K562 (cell line): ENCODE results near the gene FAAP100. TPM values are rescaled to one million over a fixed set of nuclear protein-coding genes. Genes with fewer than 3 reads are reported as not detected.

ENCODE experiments used
- ATAC-seq: fragments of 200-7000 bp; cut with Tn5 transposase; 3 replicates; pipeline ENCODE4 v1.9.1; 2020; ENCODE audit warnings: moderate library complexity
- BruUV-seq: library from RNA; stranded (reverse); fragments of 400-500 nt; replicated peaks from 2 replicates; lab custom pipeline; 2021; lab: Mats Ljungman, UMichigan
- CTCF ChIA-PET: fragments of 300-600 bp; formaldehyde crosslinking; extraction: SDS; loops from one replicate; lab custom pipeline; 2021; ENCODE audit warnings: low intra/inter-chr PET ratio; lab: Yijun Ruan, JAX
- POLR2A ChIA-PET: fragments of 300-600, 350-650 bp; sonication (Branson Sonifier 250); formaldehyde crosslinking; extraction: SDS; loops from one replicate; lab custom pipeline; 2021; ENCODE audit warnings: antibody characterized with exemption, inconsistent platforms; lab: Yijun Ruan, JAX
- DNase-seq, 4 experiments: peaks; one replicate each; pipeline versions ENCODE4 v3.0.0 to v3.0.0-alpha.2; 2011 to 2018; ENCODE audit warnings: low spot score in 3 of 4, mixed read lengths in 3 of 4; ENCODE audit errors: extremely low read depth in 1 of 4
- FAIRE-seq: peaks from 2 replicates; lab custom pipeline; 2011; peaks lifted over from hg19 to GRCh38; lab: Jason Lieb, UNC
- H2AFZ ChIP-seq: 2 replicates; pipeline ENCODE4 v1.6.0; 2011; ENCODE audit warnings: low read depth, low read length, control low read depth, inconsistent platforms
- H3K27ac ChIP-seq: fragments of 200-600 bp; 3 replicates; pipeline ENCODE4 v1.8.0; 2011; ENCODE audit warnings: low read depth, mild to moderate bottlenecking, control low read depth, inconsistent platforms, low read length, moderate library complexity, mixed read lengths; ENCODE audit errors: extremely low read depth
- H3K27me3 ChIP-seq, 2 experiments: fragments of 300-600 bp in 1 of 2; 2 replicates in 1 of 2; 3 replicates in 1 of 2; pipeline versions ENCODE4 v1.6.0 to v1.8.0; 2011; ENCODE audit warnings: inconsistent platforms in 2 of 2, low read length in 2 of 2, mild to moderate bottlenecking in 1 of 2, mixed read lengths in 1 of 2, moderate library complexity in 1 of 2; ENCODE audit not compliant: control insufficient read depth in 2 of 2, insufficient read depth in 2 of 2
- H3K36me3 ChIP-seq: fragments of 300-600 bp; 3 replicates; pipeline ENCODE4 v1.8.0; 2011; ENCODE audit warnings: mild to moderate bottlenecking, low read length, inconsistent platforms; ENCODE audit not compliant: control insufficient read depth, insufficient read depth
- H3K4me1 ChIP-seq, 2 experiments: fragments of 200-600 bp in 1 of 2; replicated peaks in 1 of 2; 2 replicates in 1 of 2; 3 replicates in 1 of 2; pipeline versions ENCODE4 v1.5.1 to v1.8.0; 2011; ENCODE audit warnings: inconsistent platforms in 2 of 2, low read length in 2 of 2, mild to moderate bottlenecking in 1 of 2, mixed read lengths in 1 of 2, moderate library complexity in 1 of 2; ENCODE audit not compliant: control insufficient read depth in 2 of 2, insufficient read depth in 2 of 2
- H3K4me2 ChIP-seq: 2 replicates; pipeline ENCODE4 v1.6.1; 2011; ENCODE audit warnings: low read length, control low read depth, inconsistent platforms, mixed read lengths; ENCODE audit not compliant: insufficient read depth
- H3K4me3 ChIP-seq: fragments of 200-600 bp; sonication (generic), shearing (Covaris generic); 2 replicates; pipeline ENCODE4 v1.5.1; 2016; ENCODE audit warnings: control low read depth, inconsistent platforms
- H3K79me2 ChIP-seq: fragments of 200-600 bp; 3 replicates; pipeline ENCODE4 v1.8.0; 2011; ENCODE audit warnings: low read length, inconsistent platforms; ENCODE audit not compliant: control insufficient read depth, insufficient read depth
- H3K9ac ChIP-seq, 2 experiments: 2 replicates each; pipeline versions ENCODE4 v1.6.0 to v1.6.1; 2011; ENCODE audit warnings: low read depth in 2 of 2, low read length in 2 of 2, control low read depth in 1 of 2, inconsistent platforms in 1 of 2, mild to moderate bottlenecking in 1 of 2, mixed read lengths in 1 of 2; ENCODE audit not compliant: insufficient read depth in 1 of 2
- H3K9me1 ChIP-seq: one replicate; pipeline ENCODE4 v1.6.0; 2011; ENCODE audit warnings: inconsistent platforms, mild to moderate bottlenecking, low read length, moderate library complexity; ENCODE audit not compliant: control insufficient read depth, insufficient read depth
- H3K9me3 ChIP-seq: replicated peaks from 2 replicates; pipeline ENCODE4 v1.5.1; 2011; ENCODE audit warnings: low read depth, low read length, inconsistent platforms; ENCODE audit not compliant: control insufficient read depth, insufficient read depth
- H4K20me1 ChIP-seq: replicated peaks from 2 replicates; pipeline ENCODE4 v1.6.1; 2011; ENCODE audit warnings: low read length, inconsistent platforms, mixed read lengths; ENCODE audit not compliant: control insufficient read depth, insufficient read depth
- AFF1 ChIP-seq, 2 experiments: fragments of 450-650 bp; IDR thresholded peaks; 2 replicates each; pipeline ENCODE4 v1.6.1; 2018; ENCODE audit warnings: mild to moderate bottlenecking in 2 of 2, low read depth in 1 of 2; ENCODE audit not compliant: partially characterized antibody in 2 of 2
- CHD7 ChIP-seq: fragments of 200-600 bp; sonication (generic); IDR thresholded peaks from one replicate; pipeline ENCODE4 v1.6.1; 2012; ENCODE audit warnings: mild to moderate bottlenecking, low read depth, low read length, inconsistent platforms
- NR2C2 ChIP-seq, 2 experiments: fragments of 200-800 bp in 1 of 2; sonication (Bioruptor generic) in 1 of 2; sonication (generic) in 1 of 2; formaldehyde crosslinking in 1 of 2; IDR thresholded peaks; 2 replicates each; pipeline versions ENCODE4 v1.6.1 to v1.8.0; 2016 to 2022; ENCODE audit warnings: mild to moderate bottlenecking in 1 of 2, missing compliant biosample characterization in 1 of 2, missing genetic modification characterization in 1 of 2, missing genetic modification reagents in 1 of 2
- WGBS: fragments of 100-300 bp; shearing (Covaris generic); methylation state at CpG from one replicate; pipeline ENCODE4 v1.1.6; 2016; ENCODE audit warnings: low coverage, mixed read lengths; ENCODE audit not compliant: insufficient coverage; ENCODE audit errors: missing lambda C conversion rate; 5-methylcytosine and 5-hydroxymethylcytosine counted together
- in situ Hi-C: fragments of 300-500 bp; cut with MboI; formaldehyde crosslinking; loops from 4 replicates; pipeline ENCODE4 v1.15.0; 2018; ENCODE audit warnings: inconsistent platforms, mixed read lengths
- intact Hi-C: fragments of 100-400 bp; cut with micrococcal nuclease; formaldehyde crosslinking; loops from 2 replicates; pipeline ENCODE4 v1.14.2; 2022
- polyA plus RNA-seq, 8 experiments: library from polyadenylated mRNA; depleted of rRNA in 4 of 8; stranded (reverse) in 5 of 8; unstranded in 3 of 8; fragments of >200 nt; fragmentation: Nextera tagmentation in 2 of 8; fragmentation: Illumina TruSeq in 1 of 8; extraction: Ambion mirVana in 2 of 8; extraction: Trizol in 1 of 8; gene quantifications; 2 replicates each; pipeline versions ENCODE4 v1.2.1 to v1.2.3, GENCODE V29; 2011 to 2014; ENCODE audit warnings: inconsistent platforms in 1 of 8, missing spikeins in 1 of 8
- total RNA-seq, 7 experiments: library from RNA; depleted of rRNA in 6 of 7; stranded (reverse); fragments of >200 nt in 6 of 7; fragmentation: Illumina TruSeq in 2 of 7; extraction: Trizol in 2 of 7; gene quantifications; 2 replicates each; pipeline versions ENCODE4 v1.2.1 to v1.2.3, GENCODE V29; 2011 to 2021; ENCODE audit warnings: low replicate concordance in 1 of 7

Gene FAAP100
- total and polyA plus RNA-seq, 9 of the 15 experiments (the other 6 are each of a cell fraction or from before 2014, with no cell fraction given), result 0.31 to 51.2 (median 12.6) TPM

DNA sequence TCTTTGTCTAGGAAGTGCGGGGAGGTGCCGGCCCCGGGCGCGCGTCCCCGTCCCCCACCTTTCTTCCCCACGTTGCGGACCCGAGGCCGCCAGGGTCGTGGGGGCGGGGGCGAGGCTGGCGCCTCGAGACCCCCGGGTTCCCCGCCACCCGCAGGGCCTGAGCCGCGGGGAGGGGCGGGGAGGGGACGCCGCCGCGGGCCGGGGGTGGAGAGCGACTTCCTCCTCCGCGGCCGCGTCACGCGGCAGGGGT, 37.7 kb downstream of the FAAP100 start:
- H3K9me1 ChIP-seq, result peaks cover 9% of the 10 kb centered on the region
- no peaks in the 10 kb centered on the region for H3K27me3 ChIP-seq
- H2AFZ ChIP-seq, result no peak overlapping the region
- 0 out of 2 replicates have a peak, but pooled peaks cover 1% of the 10 kb centered on the region for H3K9me3 ChIP-seq
- H3K4me2 ChIP-seq, result peak overlapping the region; percentile 47; the same call in 1 of the 2 replicates
- H3K79me2 ChIP-seq, result peaks cover 32% of the 10 kb centered on the region
- in situ Hi-C loops (no loop called here), intact Hi-C loops (no loop called here)
- H3K9ac ChIP-seq, result peak overlapping the region; percentile 98; a peak in 3 of 4 replicates
- FAIRE-seq (no peak), DNase-seq (no peak), ATAC-seq (no peak)
- WGBS, result 35% methylated on average over 10 of the region's 34 CpGs
- peaks cover 30 to 83% of the 10 kb centered on the region in 2 experiments for H3K4me1 ChIP-seq
- peak overlapping the region; percentile 36 for H3K4me3 ChIP-seq
- BruUV-seq, result no TSS peak
- peak overlapping the region; percentile 96; the same call in 2 of the 3 replicates for H3K27ac ChIP-seq
- H4K20me1 ChIP-seq, result peaks cover 28% of the 10 kb centered on the region
- ChIA-PET CTCF (no interaction called here), POLR2A (interaction anchor here (1.5 to 6.4 kb wide), 2 partner anchors 15 to 22 kb away, joined by 5 to 132 read pairs; no protein-coding TSS in a partner anchor)
- H3K36me3 ChIP-seq, result peaks cover 30% of the 10 kb centered on the region
- TF ChIP-seq AFF1 (IDR thresholded peaks at IDR 0.05; ENCODE audit: low read depth in 1 of 2, partially characterized antibody in 2 of 2) (no peak), CHD7 (no peak), NR2C2 (CRISPR knock-in tag; IDR thresholded peaks at IDR 0.05) (no peak), NR2C2 (tag; IDR thresholded peaks at IDR 0.05) (0 out of 2 replicates have a peak, but pooled peaks have one; percentile 50)
